NCI-H2107 treated with DMSO at 0.1 percent for 48 hours (cell line): Measurements from ENCODE around the gene SLC25A25.
"Not testable (repeated sequence)": the region's sequence is repeated elsewhere in the genome, so short reads cannot be mapped to it uniquely, and the experiment has no call there.

Source experiments
- DNase-seq: peaks from one replicate; lab custom pipeline; 2025; ENCODE audit not compliant: unreplicated experiment; lab: John Stamatoyannopoulos, UW

The SLC25A25 gene

DNA sequence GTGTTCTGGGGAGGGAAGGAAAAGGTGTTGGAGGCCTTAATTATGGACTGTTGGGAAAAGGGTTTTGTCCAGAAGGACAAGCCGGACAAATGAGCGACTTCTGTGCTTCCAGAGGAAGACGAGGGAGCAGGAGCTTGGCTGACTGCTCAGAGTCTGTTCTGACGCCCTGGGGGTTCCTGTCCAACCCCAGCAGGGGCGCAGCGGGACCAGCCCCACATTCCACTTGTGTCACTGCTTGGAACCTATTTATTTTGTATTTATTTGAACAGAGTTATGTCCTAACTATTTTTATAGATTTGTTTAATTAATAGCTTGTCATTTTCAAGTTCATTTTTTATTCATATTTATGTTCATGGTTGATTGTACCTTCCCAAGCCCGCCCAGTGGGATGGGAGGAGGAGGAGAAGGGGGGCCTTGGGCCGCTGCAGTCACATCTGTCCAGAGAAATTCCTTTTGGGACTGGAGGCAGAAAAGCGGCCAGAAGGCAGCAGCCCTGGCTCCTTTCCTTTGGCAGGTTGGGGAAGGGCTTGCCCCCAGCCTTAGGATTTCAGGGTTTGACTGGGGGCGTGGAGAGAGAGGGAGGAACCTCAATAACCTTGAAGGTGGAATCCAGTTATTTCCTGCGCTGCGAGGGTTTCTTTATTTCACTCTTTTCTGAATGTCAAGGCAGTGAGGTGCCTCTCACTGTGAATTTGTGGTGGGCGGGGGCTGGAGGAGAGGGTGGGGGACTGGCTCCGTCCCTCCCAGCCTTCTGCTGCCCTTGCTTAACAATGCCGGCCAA, 40.4 kb downstream of the SLC25A25 start:
- no peak for DNase-seq

DNA sequence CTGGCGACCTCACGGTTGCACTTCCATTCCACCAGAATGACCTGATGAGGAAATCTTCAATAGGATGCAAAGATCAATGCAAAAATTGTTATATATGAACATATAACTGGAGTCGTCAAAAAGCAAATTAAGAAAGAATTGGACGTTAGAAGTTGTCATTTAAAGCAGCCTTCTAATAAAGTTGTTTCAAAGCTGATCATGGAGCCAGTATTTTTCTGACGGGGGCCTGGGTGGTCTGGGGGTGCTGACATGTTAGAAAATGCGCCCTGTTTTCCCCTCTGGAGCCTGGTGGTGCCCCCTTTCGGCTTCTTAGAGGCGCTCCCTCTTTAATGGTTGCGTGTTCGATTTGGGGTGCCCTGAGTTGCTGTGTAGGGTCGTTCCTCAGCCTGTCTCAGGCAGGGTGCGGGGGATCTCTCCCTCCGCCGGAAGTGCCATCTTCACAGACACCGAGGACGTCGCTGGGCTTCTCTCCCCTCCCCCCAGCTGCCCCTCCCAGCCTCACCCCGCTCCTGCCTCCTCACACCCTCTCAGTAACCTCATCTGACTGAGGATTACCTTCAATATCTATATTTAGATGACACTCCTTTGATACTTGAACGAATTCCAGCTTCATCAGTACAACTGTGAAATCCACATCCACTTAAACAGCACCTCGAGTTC, 41.1 kb downstream of the SLC25A25 start:
- DNase-seq = no peak

DNA sequence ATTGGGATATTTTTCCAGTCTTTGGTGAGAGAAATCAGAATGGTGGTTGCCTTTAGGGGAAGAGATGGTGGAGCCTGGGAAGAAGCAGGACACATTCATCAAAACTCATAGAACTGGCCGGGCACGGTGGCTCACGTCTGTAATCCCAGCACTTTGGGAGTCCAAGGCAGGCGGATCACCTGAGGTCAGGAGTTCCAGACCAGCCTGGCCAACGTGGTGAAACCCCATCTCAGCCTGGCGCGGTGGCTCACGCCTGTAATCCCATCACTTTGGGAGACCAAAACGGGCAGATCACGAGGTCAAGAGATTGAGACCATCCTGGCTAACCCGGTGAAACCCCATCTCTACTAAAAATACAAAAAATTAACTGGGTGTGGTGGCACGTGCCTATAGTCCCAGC, 43.7 kb downstream of the SLC25A25 start:
- not testable (repeated sequence) for DNase-seq

DNA sequence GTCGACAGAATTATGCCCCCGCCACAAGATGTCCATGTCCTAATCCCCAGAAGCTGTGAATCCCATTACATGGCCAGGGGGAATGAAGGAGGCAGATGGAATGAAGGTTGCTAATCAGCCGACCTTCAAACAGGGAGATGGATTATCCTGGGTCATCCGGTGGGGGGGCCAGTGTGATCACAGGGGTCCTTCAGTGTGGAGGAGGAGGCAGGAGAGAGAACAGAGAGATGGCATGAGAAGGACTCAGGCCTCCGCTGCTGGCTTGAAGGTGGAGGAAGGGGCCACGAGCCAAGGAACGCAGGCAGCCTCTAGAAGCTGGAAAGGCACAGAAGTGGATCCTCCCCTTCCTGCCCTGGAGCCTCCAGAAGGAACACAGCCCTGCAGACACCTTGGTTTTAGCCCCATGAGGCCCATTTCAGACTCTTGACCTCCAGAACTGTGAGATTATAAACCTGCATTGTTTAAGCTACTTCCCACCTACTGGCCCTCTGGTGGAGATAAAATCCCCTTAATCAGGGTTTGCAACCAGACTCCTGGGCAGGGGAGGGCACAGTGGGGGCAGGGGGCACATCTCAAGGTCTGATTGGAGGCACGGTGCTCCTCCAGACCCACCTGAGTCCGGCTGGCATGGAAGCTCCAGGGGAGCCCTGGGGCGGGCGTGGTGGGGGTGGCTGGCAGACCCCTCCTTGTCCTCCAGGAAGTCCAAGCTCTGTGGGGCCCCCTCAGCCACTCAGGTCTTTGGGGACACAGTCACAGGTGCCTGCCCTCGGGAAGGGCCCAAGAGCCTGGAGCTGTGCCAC, 45.7 kb downstream of the SLC25A25 start:
- DNase-seq = no peak

DNA sequence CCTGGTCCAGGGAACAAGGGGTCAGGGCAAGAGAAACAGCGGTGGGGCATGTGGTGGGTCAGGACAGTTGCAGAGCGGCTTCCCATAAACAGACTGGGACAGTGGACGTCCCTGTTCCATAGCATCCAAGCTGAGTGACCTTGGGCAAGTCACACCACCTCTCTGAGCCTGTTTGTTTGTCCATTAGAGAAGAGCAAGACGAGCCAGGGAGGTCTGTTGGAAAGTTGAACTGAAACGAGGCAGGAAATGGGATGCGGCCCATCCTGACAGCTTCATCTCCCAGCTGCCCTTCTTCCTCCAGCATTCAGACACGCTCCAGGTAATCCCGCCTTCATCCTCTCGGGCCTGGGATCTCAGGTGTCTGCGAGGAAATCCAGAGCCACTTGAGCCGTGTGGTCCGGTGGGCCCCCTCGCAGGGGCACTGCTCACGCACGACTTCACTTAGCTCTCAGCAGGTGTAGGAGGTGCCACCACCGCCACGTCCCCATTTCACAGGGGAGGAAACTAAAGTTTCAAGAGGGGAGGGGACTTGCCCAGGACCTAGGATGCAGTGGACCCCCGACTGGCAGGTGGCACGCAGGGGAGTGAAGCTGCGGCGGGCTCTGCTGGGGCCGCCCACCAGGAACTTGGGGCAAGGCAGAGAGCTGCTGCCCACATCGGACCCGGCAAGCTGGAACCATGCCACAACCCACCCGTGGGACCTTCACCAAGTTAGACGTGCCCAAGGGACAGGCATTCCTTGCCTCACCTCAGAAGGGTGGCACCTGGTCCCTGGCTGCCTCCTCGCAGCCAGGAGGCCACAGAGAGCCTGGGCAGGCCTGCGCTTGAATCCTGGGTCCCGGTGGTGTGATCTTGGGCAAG, 46.5 kb downstream of the SLC25A25 start:
- no peak for DNase-seq

DNA sequence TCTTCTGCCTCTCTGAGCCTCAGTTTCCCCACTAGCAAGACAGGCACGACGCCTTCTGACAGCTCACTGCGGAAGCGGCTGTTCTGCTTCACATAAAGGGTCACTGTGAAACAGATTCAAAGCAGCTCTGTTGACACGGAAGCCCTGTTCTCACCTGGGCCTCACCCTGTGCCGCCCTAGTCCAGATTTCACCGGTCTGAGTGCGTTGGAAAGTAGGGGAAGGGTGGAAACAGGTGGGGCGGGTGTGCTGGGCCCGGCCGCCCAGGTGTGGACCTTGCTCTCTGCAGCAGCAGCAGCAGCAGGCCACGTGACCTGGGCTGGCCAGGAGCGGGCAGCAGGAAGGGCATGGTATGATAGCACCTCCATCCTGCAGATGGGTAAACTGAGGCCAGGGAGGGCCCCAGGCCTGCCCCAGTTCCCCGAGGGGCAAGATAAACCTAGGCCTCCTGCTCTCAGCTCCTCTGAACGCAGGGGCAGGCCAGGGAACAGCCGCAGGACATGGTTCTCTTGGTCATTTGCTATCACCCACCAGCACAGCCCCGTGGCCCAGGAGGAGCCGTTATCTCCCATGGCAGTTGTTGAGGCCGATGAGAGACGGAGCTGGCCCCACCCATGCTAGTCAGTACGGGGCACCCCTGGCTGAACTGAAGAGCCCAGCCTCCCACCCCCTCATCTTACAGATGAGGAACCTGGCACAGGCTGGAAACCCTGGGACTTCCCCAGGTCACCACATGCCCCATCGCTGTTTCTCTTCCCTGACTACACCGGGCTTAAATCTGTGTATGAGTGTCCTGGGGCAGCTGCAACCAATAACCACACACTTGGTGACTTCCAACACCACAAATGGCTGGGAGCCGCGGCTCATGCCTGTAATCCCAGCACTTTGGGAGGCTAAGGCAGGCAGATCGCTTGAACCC, 47.4 kb downstream of the SLC25A25 start:
- no peak for DNase-seq

DNA sequence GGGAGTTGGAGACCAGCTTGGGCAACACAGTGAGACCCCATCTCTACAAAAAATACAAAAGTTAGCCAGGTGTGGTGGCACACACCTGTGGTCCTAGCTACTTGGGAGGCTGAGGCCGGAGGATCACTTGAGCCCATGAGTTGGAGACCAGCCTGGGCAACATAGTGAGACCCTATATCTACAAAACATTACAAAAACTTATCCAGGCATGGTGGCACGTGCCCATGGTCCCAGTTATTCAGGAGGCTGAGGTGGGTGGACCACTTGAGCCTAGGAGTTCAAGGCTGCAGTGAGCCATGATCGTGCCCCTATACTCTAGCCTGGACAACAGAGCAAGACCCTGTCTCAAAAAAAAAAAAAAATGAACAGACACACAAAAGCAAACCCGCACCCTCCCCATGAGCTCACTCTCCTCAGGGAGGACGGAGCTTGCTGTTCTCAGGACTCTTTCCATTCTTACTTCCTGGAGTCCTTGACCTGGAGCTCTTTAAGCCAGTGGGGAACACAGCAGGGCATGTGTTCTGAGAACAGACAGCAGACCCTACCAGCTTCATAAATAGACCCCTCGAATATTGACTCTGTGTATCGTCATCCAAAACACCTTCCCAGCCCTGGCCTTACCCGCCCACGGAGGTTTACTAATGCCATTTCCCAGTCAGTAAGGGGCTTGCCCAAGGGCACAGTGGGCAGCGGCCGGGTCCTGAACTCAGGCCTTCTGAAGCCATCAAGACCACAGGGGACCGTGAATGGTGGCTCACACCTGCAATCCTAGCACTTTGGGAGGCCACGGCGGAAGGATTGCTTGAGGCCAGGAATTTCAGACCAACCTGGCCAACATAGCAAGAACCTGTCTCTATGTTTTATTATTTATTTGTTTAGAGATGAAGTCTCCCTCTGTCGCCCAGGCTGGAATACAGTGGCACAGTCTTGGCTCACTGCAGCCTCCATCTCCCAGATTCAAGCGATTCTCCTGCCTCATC, 48.4 kb downstream of the SLC25A25 start:
- DNase-seq = no peak

DNA sequence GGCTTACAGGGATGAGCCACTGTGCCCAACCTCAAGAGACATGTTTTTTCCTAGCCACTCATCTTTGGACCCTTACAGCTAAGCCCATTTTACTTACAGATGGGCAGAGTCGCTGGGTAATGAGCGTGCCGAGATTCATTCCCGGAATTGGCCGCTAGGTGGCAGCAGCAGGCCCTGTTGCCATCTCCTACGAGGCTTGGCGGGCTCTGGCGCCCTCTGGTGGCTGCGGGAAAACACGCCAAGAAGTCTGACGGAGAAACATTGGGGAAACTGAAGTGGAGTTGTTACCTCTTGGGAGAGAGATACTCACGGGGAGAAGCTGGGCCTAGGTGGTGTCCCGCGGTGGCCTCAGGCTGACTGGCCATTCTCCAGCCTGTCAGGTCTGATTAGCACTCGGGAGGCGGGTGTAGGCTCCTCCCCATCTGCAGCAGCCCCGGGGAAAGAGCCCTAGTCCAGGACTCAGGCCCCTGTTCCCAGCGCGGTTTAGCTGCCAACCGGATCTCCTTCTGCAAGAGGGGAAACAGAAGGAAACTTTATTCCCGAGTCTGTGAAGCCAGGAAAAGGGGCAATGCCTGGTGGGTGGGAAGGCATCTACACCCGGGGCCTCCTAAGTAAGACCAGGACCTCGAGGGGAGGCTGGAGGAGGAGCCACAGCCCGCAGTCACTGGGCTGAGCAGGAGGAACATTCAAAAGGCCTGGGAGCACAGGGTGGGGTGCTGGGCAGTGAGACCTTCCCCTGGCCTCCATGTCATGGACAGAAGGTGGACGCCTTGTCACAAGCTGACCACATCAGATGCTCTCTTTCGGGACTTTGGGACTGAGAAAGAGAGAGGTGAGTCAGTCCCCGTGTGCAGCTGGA, 49.8 kb downstream of the SLC25A25 start:
- DNase-seq = peak; percentile 76

DNA sequence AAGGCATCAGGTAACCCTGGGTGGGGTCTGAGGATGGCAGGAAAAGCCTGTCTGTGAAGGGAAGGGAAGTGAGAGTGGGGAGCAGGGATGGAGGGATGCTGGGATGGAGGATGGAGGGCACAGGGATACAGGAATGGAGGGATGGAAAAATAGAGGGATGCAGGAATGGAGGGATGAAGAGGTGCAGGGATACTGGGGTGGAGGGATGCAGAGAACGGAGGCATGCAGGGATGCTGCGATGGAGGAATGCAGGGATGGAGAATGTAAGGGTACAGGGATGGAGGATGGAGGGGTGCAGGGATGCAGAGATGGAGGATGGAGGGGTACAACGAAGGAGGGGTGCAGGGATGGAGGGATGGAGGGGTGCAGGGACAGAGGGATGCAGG, 50.4 kb downstream of the SLC25A25 start:
- no peak for DNase-seq

DNA sequence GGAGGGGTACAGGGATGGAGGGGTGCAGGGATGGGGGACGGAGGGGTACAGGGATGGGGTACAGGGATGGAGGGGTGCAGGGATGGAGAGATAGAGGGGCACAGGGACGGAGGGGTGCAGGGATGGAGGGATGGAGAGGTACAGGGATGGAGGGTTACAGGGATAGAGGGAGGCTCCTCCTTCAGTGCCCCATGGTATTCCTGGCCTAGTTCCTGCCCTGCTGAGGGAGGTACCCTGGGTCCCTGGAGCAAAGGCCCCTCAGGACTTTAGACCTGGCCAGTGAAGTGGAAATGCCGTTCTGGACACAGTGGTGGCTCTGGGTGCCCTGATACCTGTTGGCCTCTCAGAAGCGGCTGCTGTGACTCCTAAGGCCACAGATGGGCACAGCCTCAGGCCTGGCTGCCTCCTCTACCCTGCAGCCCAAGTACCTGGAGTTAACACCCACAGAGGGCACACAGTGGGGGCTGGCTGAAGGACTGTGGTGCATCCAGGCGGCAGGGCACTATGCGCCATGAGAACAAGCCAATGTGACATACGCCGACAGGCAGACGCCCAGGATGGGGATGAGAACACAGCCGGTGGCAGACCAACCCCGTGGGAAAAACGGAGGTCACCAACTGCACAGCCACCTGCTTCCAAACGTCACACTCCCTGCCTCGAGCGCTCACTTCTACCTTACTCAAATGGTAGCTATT, 51.1 kb downstream of the SLC25A25 start:
- DNase-seq = no peak

DNA sequence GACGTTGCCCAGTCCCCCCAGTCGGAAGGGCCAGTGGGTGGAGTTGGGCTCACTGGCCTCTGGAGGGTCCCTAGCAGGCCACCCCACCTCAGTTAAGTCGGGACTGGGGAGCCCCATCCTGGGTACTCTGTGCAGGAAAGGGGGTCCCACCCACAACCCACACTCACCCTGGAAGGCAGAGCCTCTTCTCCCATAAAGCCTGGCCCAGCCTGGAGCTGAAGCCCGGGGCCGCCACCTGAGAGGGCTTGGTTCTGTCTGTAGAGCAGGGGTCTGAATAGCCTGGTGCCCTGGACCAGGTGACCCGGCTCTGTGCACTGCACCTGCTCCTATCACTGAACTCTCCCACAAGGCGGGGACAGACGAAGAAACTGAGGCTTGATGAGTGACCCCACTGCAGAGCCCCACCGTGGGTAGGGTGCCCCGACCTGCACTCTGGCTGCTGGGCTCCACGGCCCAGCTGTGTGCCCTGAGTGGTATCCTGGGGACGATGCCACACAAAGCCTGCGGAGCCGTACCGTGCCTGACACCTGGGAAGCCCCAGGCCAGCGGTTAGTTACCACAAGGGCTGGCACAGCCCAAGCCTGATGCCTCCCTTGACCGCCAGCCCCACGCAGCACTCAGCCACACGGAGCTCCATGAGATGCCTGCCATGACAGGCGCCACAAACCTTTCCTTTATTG, 52.2 kb downstream of the SLC25A25 start:
- DNase-seq = no peak

DNA sequence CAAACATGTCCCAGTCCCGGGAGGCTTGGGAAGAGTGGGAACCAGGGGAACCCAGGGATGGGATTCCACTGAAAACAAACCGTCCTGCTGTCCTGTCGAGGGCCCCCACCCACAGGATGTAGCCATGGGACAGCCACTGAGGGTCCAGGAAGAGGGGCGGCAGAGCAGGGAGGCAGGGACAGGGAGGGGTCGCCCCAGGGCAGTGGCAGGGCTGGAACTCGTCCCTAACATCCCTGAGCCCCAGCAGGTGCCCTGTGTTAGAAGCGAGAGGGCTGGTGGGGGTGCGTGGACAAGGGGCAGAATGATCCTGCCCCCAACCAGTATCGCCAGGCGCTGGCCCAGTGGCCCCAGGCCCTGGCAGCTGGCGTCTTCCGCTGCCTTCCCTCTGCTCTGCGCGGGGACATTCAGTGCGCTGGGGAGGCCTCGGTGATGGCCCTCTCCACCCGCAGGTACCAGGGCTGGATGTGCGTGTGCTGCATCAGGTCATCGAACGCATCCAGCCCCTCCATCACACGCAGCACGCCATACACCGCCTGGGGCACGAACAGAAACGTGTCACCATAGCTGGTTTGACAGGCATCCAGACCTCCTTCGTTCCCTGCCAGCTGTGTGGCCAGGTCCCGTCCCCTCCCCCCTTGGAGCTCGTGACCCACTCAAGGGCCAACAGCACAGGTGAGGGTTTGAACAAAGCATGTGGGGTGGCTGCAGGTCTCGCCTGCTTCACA, 52.9 kb downstream of the SLC25A25 start:
- no peak for DNase-seq

DNA sequence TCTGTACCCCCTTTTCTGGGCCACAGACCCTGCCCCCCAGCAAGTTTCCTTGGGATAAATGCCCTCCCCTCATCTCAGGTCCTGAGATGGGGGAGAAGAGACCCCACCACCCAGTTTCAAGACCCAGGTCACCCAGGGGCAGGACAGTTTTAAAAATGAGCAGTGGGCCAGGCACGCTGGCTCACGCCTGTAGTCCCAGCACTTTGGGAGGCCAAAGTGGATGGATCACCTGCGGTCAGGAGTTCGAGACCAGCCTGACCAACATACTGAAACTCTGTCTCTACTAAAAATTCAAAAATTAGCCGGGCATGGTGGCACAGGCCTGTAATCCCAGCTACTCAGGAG, 53.4 kb downstream of the SLC25A25 start:
- no peak for DNase-seq

DNA sequence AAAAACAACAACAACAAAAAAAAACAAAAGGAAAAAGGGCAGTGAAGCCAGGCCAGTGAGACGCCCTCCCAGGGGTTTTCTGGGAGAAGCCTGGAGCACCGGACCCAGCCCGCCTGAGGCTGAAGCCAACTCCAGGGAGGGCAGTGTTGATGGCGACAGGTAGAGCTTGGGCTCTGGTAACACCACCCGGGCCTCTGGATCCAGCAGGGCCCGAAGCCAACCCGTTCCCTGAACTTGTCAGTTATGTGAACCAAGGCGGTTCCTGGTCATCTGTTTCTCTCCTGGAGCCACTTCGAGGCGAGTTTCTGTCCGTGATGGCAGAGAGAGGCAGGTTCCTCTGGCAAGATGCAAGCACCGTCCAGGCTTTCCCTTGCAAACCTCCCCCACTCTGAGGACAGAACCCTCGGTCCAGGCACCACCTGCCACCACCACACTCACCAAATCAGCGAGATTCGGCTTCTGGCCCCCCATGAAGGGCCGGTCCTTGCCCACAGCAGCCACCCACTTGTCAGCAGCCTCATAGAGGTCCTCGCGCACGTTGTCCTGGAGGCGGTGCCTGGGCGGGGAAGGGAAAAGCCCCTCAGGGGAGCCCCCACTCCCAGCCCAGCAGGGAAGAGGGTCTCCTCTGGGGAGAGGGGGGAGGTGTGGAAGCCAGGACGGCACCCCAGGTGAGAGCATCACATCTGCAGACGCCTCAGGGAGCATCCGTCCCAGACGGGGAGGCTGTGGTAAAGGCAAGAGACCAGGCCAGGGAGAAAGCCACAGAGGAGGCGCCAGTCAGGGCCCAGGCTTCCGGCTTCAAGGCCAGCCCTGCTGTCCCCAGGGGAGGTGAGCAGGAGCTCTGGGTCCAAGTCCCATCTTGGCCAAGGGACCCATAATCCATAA, 54.1 kb downstream of the SLC25A25 start:
- no peak for DNase-seq

DNA sequence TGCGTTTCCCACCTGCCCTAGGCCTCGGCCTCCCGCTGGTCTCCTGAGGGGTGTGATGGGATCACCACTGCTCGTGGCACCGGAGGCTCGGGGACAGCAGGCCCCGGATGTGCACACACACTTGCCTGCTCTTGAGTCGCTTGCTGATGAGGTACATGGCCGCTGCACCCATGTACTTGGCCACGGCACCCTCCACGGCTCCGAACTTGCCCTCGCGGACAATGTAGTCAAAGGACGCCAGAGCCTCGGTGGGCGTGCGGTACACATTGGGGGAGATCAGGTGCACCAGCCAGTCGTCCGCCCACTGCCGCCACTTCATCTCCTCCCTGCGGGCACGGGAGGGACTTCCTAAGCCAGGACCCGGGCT, 54.8 kb downstream of the SLC25A25 start:
- no peak for DNase-seq
